PC-3 (cell line): ENCODE measurements around the gene COA1. TPM values are rescaled to one million over a fixed set of nuclear protein-coding genes. Genes with fewer than 3 reads are reported as not detected.

Source experiments
- ATAC-seq: fragments of 200-7000 bp; cut with Tn5 transposase; 2 replicates; pipeline ENCODE4 v1.9.1; 2020; ENCODE audit warnings: mild to moderate bottlenecking, moderate library complexity
- BruUV-seq: library from RNA; stranded (reverse); fragments of 400-500 nt; replicated peaks from 2 replicates; lab custom pipeline; 2021; lab: Mats Ljungman, UMichigan
- CTCF ChIA-PET: fragments of 300-600 bp; sonication (Branson Sonifier 250); formaldehyde crosslinking; loops from one replicate; lab custom pipeline; 2022; ENCODE audit warnings: antibody characterized with exemption; lab: Charles Lee
- POLR2A ChIA-PET: fragments of 300-600 bp; sonication (Branson Sonifier 250); formaldehyde crosslinking; loops from one replicate; lab custom pipeline; 2022; ENCODE audit warnings: antibody characterized with exemption; ENCODE audit not compliant: unreplicated experiment; lab: Charles Lee
- DNase-seq: peaks from one replicate; pipeline ENCODE4 v3.0.0-alpha.2; 2015
- H2AFZ ChIP-seq: fragments of 300-600 bp; sonication (generic); 2 replicates; pipeline ENCODE4 v1.6.0; 2016; ENCODE audit warnings: antibody characterized with exemption, low read length
- H3F3A ChIP-seq: fragments of 300-600 bp; sonication (generic); one replicate; pipeline ENCODE4 v1.6.0; 2017; ENCODE audit warnings: antibody characterized with exemption, low read length, control low read depth, mild to moderate bottlenecking; ENCODE audit not compliant: unreplicated experiment
- H3K27ac ChIP-seq: fragments of 300-600 bp; sonication (generic); 2 replicates; pipeline ENCODE4 v1.5.1; 2016; ENCODE audit warnings: mild to moderate bottlenecking, low read length
- H3K27me3 ChIP-seq: fragments of 300-600 bp; sonication (generic); 2 replicates; pipeline ENCODE4 v1.6.1; 2016; ENCODE audit warnings: low read length, mixed read lengths
- H3K36me3 ChIP-seq: fragments of 300-600 bp; sonication (generic); 2 replicates; pipeline ENCODE4 v1.6.1; 2016; ENCODE audit warnings: low read depth, mixed run types, low read length, mixed read lengths
- H3K4me1 ChIP-seq: fragments of 300-600 bp; sonication (generic); 2 replicates; pipeline ENCODE4 v1.5.1; 2016; ENCODE audit warnings: low read length; ENCODE audit not compliant: insufficient read depth
- H3K4me2 ChIP-seq: fragments of 300-600 bp; sonication (generic); 2 replicates; pipeline ENCODE4 v1.6.0; 2016; ENCODE audit warnings: low read length
- H3K4me3 ChIP-seq: fragments of 300-600 bp; sonication (generic); 2 replicates; pipeline ENCODE4 v1.5.1; 2016; ENCODE audit warnings: mild to moderate bottlenecking, low read length, mixed read lengths
- H3K79me2 ChIP-seq: fragments of 300-600 bp; sonication (generic); 2 replicates; pipeline ENCODE4 v1.6.1; 2017; ENCODE audit warnings: low read length, mixed read lengths
- H3K9ac ChIP-seq: fragments of 300-600 bp; sonication (generic); 2 replicates; pipeline ENCODE4 v1.6.0; 2016; ENCODE audit warnings: mild to moderate bottlenecking, low read length
- H3K9me2 ChIP-seq: fragments of 300-600 bp; sonication (generic); replicated peaks from 2 replicates; pipeline ENCODE4 v1.6.1; 2016; ENCODE audit warnings: mixed run types, low read length, mixed read lengths
- H3K9me3 ChIP-seq: fragments of 300-600 bp; sonication (generic); 2 replicates; pipeline ENCODE4 v1.6.1; 2016; ENCODE audit warnings: low read length, mixed read lengths
- H4K20me1 ChIP-seq: fragments of 300-600 bp; sonication (generic); 2 replicates; pipeline ENCODE4 v1.6.1; 2016; ENCODE audit warnings: low read length, mixed read lengths
- EZH2 ChIP-seq: fragments of 300-600 bp; sonication (generic); IDR thresholded peaks from one replicate; pipeline ENCODE4 v1.6.1; 2017; ENCODE audit warnings: antibody characterized with exemption, mild to moderate bottlenecking, low read length; ENCODE audit not compliant: unreplicated experiment
- EZH2phosphoT487 ChIP-seq: fragments of 300-600 bp; sonication (generic); IDR thresholded peaks from 2 replicates; pipeline ENCODE4 v1.6.1; 2018; ENCODE audit warnings: mild to moderate bottlenecking, antibody characterized with exemption, low read length, borderline replicate concordance
- intact Hi-C: fragments of 100-400 bp; cut with micrococcal nuclease; formaldehyde crosslinking; loops from 2 replicates; pipeline ENCODE4 v1.9.0; 2023
- total RNA-seq: library from RNA; depleted of rRNA; stranded (reverse); fragments of >200 nt; gene quantifications from 2 replicates; pipeline ENCODE4 v1.2.3, GENCODE V29; 2014
- TF ChIP-seq, protein P1 (sequence below): fragments of 300-600 bp; sonication (generic); conservative IDR thresholded peaks from 2 replicates; pipeline ENCODE4 v1.5.1; 2017; ENCODE audit warnings: antibody characterized with exemption, low read depth, mild to moderate bottlenecking, low read length

COA1 gene
- total RNA-seq, 1 experiment from 2014 or later = 82.0 TPM

DNA sequence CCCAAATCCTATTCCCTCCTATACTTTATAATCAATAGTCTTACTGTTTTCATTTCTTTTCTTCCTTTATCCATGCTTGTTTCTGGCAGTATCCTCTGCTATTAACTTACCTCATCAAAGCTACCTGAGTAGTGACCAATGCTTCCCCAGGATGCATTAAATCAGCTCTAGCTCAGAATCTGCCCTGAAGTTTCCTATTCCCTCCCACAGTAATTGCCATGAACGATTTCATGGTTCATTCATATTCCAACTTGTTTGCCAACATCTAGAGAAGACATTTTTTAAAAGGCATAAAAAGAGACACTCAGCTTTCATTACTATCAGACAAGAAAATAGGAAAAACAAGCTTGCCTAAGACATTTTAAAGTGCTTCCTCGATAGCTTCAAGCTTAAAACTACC is 42.3 kb downstream of the COA1 start:
- Histone ChIP-seq H3K79me2 (peaks cover 97% of the 10 kb centered on the region), H2AFZ (no peak overlapping the region), H3K9ac (no peak overlapping the region), H3K9me2 (no peaks in the 10 kb centered on the region), H4K20me1 (no peaks in the 10 kb centered on the region), H3K4me3 (no peak overlapping the region), H3K4me2 (no peak overlapping the region), H3K4me1 (peaks cover 16% of the 10 kb centered on the region), H3K9me3 (no peaks in the 10 kb centered on the region), H3K27me3 (no peaks in the 10 kb centered on the region), H3K36me3 (0 out of 2 replicates have a peak, but pooled peaks cover 4% of the 10 kb centered on the region), H3F3A (no peaks in the 10 kb centered on the region), H3K27ac (no peak overlapping the region)
- TF ChIP-seq EZH2phosphoT487 (no peak), EZH2 (no peak)
- TF ChIP-seq, protein P1, sequence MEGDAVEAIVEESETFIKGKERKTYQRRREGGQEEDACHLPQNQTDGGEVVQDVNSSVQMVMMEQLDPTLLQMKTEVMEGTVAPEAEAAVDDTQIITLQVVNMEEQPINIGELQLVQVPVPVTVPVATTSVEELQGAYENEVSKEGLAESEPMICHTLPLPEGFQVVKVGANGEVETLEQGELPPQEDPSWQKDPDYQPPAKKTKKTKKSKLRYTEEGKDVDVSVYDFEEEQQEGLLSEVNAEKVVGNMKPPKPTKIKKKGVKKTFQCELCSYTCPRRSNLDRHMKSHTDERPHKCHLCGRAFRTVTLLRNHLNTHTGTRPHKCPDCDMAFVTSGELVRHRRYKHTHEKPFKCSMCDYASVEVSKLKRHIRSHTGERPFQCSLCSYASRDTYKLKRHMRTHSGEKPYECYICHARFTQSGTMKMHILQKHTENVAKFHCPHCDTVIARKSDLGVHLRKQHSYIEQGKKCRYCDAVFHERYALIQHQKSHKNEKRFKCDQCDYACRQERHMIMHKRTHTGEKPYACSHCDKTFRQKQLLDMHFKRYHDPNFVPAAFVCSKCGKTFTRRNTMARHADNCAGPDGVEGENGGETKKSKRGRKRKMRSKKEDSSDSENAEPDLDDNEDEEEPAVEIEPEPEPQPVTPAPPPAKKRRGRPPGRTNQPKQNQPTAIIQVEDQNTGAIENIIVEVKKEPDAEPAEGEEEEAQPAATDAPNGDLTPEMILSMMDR = no peak
- no peak for ATAC-seq
- no TSS peak for BruUV-seq
- ChIA-PET POLR2A (interaction anchor here (0.7 kb wide), 1 partner anchor 179 kb away, joined by 4 read pairs; no protein-coding TSS in a partner anchor), CTCF (no interaction called here)
- no peak for DNase-seq
- intact Hi-C loops = no loop called here

DNA sequence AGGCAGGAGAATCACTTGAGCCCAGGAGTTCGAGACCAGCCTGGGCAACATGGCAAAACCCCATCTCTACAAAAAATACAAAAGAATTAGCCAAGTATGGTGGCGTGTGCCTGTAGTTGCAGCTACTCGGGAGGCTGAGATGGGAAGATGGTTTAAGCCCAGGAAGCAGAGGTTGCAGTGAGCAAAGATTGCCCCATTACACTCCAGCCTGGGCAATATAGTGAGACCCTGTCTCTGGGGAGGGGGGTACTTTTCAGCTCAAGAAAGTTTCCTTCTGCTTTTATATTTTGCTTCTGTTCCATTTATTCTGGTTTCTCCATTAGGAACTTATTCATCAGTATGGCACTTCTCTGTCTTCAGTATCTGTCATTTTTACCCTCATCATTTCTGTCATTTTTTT is 48.6 kb downstream of the COA1 start:
- Histone ChIP-seq H3K79me2 (peaks cover 100% of the 10 kb centered on the region), H4K20me1 (no peaks in the 10 kb centered on the region), H3K27me3 (no peaks in the 10 kb centered on the region), H3K9me2 (no peaks in the 10 kb centered on the region), H3K36me3 (0 out of 2 replicates have a peak, but pooled peaks cover 4% of the 10 kb centered on the region), H3K4me1 (peaks cover 11% of the 10 kb centered on the region; the same call in 1 of the 2 replicates), H3F3A (no peaks in the 10 kb centered on the region), H2AFZ (no peak overlapping the region), H3K4me2 (no peak overlapping the region), H3K9ac (no peak overlapping the region), H3K4me3 (no peak overlapping the region), H3K27ac (no peak overlapping the region), H3K9me3 (no peaks in the 10 kb centered on the region)
- DNase-seq (no peak), ATAC-seq (no peak)
- no TSS peak for BruUV-seq
- POLR2A ChIA-PET = no interaction called here
- TF ChIP-seq, protein P1 = no peak
- TF ChIP-seq EZH2phosphoT487 (no peak), EZH2 (no peak)
- CTCF ChIA-PET = no interaction called here
- intact Hi-C loops = no loop called here

GRCh38 chr7:43679210-43680068 is 49.9 kb downstream of the COA1 start:
- no peak overlapping the region for H3K27ac ChIP-seq
- ChIA-PET POLR2A (interaction anchor here (0.7 kb wide), 1 partner anchor 9 kb away, joined by 6 read pairs; no protein-coding TSS in a partner anchor), CTCF (no interaction called here)
- DNase-seq = no peak
- ATAC-seq = no peak
- no peak overlapping the region for H3K9ac ChIP-seq
- no peaks in the 10 kb centered on the region for H3K9me3 ChIP-seq
- H3K4me2 ChIP-seq = no peak overlapping the region
- peaks cover 16% of the 10 kb centered on the region for H3K4me1 ChIP-seq
- no peak overlapping the region for H2AFZ ChIP-seq
- H4K20me1 ChIP-seq = no peaks in the 10 kb centered on the region
- H3K27me3 ChIP-seq = no peaks in the 10 kb centered on the region
- no peaks in the 10 kb centered on the region for H3K36me3 ChIP-seq
- peaks cover 90% of the 10 kb centered on the region for H3K79me2 ChIP-seq
- no peaks in the 10 kb centered on the region for H3K9me2 ChIP-seq
- intact Hi-C loops = no loop called here
- H3F3A ChIP-seq = no peaks in the 10 kb centered on the region
- no TSS peak for BruUV-seq
- TF ChIP-seq, protein P1 = no peak
- no peak for TF ChIP-seq EZH2
- TF ChIP-seq EZH2phosphoT487 = no peak
- H3K4me3 ChIP-seq = no peak overlapping the region
